IMR-90 (cell line): ENCODE data around the gene LZIC.

Source experiments
- BHLHE40 ChIP-seq: fragments of 150-350 bp; IDR thresholded peaks from 2 replicates; pipeline ENCODE4 v1.6.1; 2016; ENCODE audit warnings: mild to moderate bottlenecking, low read depth, low read length
- CEBPB ChIP-seq: IDR thresholded peaks from 2 replicates; pipeline ENCODE4 v1.6.1; 2012; ENCODE audit warnings: low read depth, low read length, improper control_type of control experiment
- CHD1 ChIP-seq: IDR thresholded peaks from 2 replicates; pipeline ENCODE4 v1.6.1; 2012; ENCODE audit warnings: low read depth, low read length, improper control_type of control experiment
- MXI1 ChIP-seq: IDR thresholded peaks from 2 replicates; pipeline ENCODE4 v1.6.1; 2012; ENCODE audit warnings: low read depth, mild to moderate bottlenecking, low read length, moderate library complexity, borderline replicate concordance
- POLR2A ChIP-seq: IDR thresholded peaks from 2 replicates; pipeline ENCODE4 v1.6.1; 2012; ENCODE audit warnings: mild to moderate bottlenecking, low read depth, low read length
- RAD21 ChIP-seq: IDR thresholded peaks from 2 replicates; pipeline ENCODE4 v1.6.1; 2012; ENCODE audit warnings: low read length, improper control_type of control experiment
- RCOR1 ChIP-seq: IDR thresholded peaks from 2 replicates; pipeline ENCODE4 v1.6.1; 2012; ENCODE audit warnings: mild to moderate bottlenecking, low read length, improper control_type of control experiment; ENCODE audit not compliant: insufficient replicate concordance
- SMC3 ChIP-seq: fragments of 150-350 bp; IDR thresholded peaks from 2 replicates; pipeline ENCODE4 v1.6.1; 2016; ENCODE audit warnings: low read depth, mild to moderate bottlenecking, antibody characterized with exemption, low read length, moderate library complexity
- TF ChIP-seq, protein P1 (sequence below): conservative IDR thresholded peaks from 2 replicates; pipeline ENCODE4 v1.5.1; 2012; ENCODE audit warnings: mild to moderate bottlenecking, low read depth, low read length, improper control_type of control experiment
- TF ChIP-seq, protein P2 (sequence below): fragments of 150-350 bp; IDR thresholded peaks from 2 replicates; pipeline ENCODE4 v1.6.1; 2016; ENCODE audit warnings: low read depth, mild to moderate bottlenecking, low read length, moderate library complexity, borderline replicate concordance
- TF ChIP-seq, protein P3 (sequence below): fragments of 150-350 bp; IDR thresholded peaks from 2 replicates; pipeline ENCODE4 v1.6.1; 2017; ENCODE audit warnings: mild to moderate bottlenecking, antibody characterized with exemption, low read length, low read depth

DNA sequence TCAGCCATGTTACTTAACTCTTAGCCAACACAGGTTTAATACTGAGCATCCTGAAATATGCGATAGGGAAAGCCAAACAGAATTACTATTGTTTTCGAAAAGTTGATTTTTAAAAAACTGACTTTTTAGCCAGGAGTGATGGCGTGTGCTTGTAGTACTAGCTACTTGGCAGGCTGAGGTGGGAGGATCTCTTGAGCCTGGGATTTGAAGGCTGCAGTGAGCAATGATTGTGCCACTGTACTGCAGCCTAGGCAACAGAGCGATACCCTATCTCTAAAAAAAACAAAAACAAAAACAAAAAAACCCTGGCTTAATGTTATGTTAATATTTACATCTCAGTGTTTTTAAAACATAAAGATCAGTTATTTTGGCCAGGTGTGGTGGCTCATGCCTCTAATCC, 16.8 kb upstream of the LZIC start:
- TF ChIP-seq RAD21 (no peak), POLR2A (no peak), BHLHE40 (no peak), MXI1 (no peak), RCOR1 (no peak), CHD1 (no peak), CEBPB (no peak), SMC3 (no peak)
- TF ChIP-seq, protein P1, sequence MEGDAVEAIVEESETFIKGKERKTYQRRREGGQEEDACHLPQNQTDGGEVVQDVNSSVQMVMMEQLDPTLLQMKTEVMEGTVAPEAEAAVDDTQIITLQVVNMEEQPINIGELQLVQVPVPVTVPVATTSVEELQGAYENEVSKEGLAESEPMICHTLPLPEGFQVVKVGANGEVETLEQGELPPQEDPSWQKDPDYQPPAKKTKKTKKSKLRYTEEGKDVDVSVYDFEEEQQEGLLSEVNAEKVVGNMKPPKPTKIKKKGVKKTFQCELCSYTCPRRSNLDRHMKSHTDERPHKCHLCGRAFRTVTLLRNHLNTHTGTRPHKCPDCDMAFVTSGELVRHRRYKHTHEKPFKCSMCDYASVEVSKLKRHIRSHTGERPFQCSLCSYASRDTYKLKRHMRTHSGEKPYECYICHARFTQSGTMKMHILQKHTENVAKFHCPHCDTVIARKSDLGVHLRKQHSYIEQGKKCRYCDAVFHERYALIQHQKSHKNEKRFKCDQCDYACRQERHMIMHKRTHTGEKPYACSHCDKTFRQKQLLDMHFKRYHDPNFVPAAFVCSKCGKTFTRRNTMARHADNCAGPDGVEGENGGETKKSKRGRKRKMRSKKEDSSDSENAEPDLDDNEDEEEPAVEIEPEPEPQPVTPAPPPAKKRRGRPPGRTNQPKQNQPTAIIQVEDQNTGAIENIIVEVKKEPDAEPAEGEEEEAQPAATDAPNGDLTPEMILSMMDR: no peak
- TF ChIP-seq, protein P2, sequence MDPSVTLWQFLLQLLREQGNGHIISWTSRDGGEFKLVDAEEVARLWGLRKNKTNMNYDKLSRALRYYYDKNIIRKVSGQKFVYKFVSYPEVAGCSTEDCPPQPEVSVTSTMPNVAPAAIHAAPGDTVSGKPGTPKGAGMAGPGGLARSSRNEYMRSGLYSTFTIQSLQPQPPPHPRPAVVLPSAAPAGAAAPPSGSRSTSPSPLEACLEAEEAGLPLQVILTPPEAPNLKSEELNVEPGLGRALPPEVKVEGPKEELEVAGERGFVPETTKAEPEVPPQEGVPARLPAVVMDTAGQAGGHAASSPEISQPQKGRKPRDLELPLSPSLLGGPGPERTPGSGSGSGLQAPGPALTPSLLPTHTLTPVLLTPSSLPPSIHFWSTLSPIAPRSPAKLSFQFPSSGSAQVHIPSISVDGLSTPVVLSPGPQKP: no peak
- TF ChIP-seq, protein P3, sequence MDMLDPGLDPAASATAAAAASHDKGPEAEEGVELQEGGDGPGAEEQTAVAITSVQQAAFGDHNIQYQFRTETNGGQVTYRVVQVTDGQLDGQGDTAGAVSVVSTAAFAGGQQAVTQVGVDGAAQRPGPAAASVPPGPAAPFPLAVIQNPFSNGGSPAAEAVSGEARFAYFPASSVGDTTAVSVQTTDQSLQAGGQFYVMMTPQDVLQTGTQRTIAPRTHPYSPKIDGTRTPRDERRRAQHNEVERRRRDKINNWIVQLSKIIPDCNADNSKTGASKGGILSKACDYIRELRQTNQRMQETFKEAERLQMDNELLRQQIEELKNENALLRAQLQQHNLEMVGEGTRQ: no peak
